Measurements from ENCODE around the gene RNF31. TPM values are rescaled to one million over a fixed set of nuclear protein-coding genes. Genes with fewer than 3 reads are reported as not detected.

Gene RNF31
- total and polyA plus RNA-seq, 2 of the 13 experiments (the other 11 are each of a cell fraction or from before 2014, with no cell fraction given), result 48.2 to 86.8 TPM

DNA sequence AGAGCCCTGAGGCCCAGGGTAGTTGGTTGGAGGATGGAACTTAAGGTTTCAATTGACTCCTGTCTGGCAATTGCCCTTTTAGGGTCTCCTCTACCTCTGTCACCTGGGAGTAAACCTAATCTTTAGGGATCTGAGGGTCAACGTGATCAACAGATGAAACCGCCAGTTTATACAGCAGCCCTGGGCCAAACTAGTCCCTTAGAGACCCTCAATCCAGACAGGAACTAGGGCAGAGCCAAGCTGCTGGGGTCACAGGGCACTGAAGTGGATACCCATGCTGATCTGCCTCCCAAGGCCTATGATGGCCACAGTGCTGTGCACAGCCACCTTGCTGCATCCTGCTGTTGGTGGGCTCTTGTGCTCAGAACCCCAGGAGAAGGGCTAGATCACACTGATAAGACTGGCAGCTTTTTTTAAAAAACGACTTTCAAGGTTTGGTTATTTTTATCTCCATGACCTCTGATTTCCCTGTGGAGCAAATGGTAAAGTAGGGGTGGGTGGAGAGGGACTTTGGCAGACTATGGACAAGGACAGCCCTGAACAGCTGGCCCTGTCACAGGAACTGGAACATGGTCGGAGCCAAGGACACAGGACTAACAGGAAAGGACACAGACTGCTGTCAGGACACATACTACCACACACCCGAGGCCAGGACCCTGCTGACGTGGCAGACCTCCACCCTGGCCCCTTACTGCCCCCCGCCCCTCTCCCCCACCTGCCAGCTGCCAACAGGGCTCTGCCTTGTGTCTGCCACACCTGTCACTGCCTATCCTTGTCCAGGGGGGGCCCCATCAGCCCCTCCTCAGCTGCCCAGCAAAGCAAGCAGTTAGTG, 16.4 kb upstream of the RNF31 start (continued):
- TF ChIP-seq KDM4B (CRISPR knock-in tag; IDR thresholded peaks at IDR 0.05) (peak; percentile 93), MBNL3 (CRISPR knock-in tag; conservative IDR thresholded peaks at IDR 0.05) (no peak), ZNF746 (CRISPR knock-in tag; IDR thresholded peaks at IDR 0.05) (no peak), NR2F6 (IDR thresholded peaks at IDR 0.05) (peak; percentile 62), NR2F6 (CRISPR knock-in tag; IDR thresholded peaks at IDR 0.05) (peak; percentile 75), NFATC3 (CRISPR knock-in tag; IDR thresholded peaks at IDR 0.05) (no peak), ZNF44 (CRISPR knock-in tag; IDR thresholded peaks at IDR 0.05) (peak; percentile 41; the same call in 1 of the 2 replicates), HMG20A (CRISPR knock-in tag; IDR thresholded peaks at IDR 0.05; ENCODE audit: borderline replicate concordance) (no peak), YEATS2 (CRISPR knock-in tag; IDR thresholded peaks at IDR 0.05; ENCODE audit: borderline replicate concordance) (peak; percentile 33; the same call in 1 of the 2 replicates), ZNF567 (CRISPR knock-in tag; IDR thresholded peaks at IDR 0.05; ENCODE audit: borderline replicate concordance) (peak; percentile 40; the same call in 1 of the 2 replicates), TBP (CRISPR knock-in tag; IDR thresholded peaks at IDR 0.05) (no peak), EZH2 (conservative IDR thresholded peaks at IDR 0.05; ENCODE audit: low read depth, low read length) (no peak), ZNF605 (CRISPR knock-in tag; IDR thresholded peaks at IDR 0.05) (peak; percentile 69; the same call in 1 of the 2 replicates), ZNF510 (CRISPR knock-in tag; IDR thresholded peaks at IDR 0.05; ENCODE audit: low read depth) (no peak), MAFG (CRISPR knock-in tag; IDR thresholded peaks at IDR 0.05) (no peak), ZNF326 (CRISPR knock-in tag; IDR thresholded peaks at IDR 0.05; ENCODE audit: borderline replicate concordance) (no peak), ZNF33A (CRISPR knock-in tag; IDR thresholded peaks at IDR 0.05; ENCODE audit: borderline replicate concordance) (no peak), HDAC2 (CRISPR knock-in tag; IDR thresholded peaks at IDR 0.05) (0 out of 2 replicates have a peak, but pooled peaks have one; percentile 24)
- TF ChIP-seq, protein P1, sequence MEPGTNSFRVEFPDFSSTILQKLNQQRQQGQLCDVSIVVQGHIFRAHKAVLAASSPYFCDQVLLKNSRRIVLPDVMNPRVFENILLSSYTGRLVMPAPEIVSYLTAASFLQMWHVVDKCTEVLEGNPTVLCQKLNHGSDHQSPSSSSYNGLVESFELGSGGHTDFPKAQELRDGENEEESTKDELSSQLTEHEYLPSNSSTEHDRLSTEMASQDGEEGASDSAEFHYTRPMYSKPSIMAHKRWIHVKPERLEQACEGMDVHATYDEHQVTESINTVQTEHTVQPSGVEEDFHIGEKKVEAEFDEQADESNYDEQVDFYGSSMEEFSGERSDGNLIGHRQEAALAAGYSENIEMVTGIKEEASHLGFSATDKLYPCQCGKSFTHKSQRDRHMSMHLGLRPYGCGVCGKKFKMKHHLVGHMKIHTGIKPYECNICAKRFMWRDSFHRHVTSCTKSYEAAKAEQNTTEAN (CRISPR knock-in tag; conservative IDR thresholded peaks at IDR 0.05), result no peak; the same call in 1 of the 2 replicates
- TF ChIP-seq, protein P2, sequence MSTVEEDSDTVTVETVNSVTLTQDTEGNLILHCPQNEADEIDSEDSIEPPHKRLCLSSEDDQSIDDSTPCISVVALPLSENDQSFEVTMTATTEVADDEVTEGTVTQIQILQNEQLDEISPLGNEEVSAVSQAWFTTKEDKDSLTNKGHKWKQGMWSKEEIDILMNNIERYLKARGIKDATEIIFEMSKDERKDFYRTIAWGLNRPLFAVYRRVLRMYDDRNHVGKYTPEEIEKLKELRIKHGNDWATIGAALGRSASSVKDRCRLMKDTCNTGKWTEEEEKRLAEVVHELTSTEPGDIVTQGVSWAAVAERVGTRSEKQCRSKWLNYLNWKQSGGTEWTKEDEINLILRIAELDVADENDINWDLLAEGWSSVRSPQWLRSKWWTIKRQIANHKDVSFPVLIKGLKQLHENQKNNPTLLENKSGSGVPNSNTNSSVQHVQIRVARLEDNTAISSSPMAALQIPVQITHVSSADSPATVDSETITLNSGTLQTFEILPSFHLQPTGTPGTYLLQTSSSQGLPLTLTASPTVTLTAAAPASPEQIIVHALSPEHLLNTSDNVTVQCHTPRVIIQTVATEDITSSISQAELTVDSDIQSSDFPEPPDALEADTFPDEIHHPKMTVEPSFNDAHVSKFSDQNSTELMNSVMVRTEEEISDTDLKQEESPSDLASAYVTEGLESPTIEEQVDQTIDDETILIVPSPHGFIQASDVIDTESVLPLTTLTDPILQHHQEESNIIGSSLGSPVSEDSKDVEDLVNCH (CRISPR knock-in tag; IDR thresholded peaks at IDR 0.05), result no peak
- TF ChIP-seq, protein P3, sequence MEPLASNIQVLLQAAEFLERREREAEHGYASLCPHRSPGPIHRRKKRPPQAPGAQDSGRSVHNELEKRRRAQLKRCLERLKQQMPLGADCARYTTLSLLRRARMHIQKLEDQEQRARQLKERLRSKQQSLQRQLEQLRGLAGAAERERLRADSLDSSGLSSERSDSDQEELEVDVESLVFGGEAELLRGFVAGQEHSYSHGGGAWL (CRISPR knock-in tag; IDR thresholded peaks at IDR 0.05), result no peak; the same call in 1 of the 2 replicates
- TF ChIP-seq, protein P4, sequence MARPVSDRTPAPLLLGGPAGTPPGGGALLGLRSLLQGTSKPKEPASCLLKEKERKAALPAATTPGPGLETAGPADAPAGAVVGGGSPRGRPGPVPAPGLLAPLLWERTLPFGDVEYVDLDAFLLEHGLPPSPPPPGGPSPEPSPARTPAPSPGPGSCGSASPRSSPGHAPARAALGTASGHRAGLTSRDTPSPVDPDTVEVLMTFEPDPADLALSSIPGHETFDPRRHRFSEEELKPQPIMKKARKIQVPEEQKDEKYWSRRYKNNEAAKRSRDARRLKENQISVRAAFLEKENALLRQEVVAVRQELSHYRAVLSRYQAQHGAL (CRISPR knock-in tag; IDR thresholded peaks at IDR 0.05; ENCODE audit: not compliant biosample characterization), result no peak
- TF ChIP-seq, protein P5, sequence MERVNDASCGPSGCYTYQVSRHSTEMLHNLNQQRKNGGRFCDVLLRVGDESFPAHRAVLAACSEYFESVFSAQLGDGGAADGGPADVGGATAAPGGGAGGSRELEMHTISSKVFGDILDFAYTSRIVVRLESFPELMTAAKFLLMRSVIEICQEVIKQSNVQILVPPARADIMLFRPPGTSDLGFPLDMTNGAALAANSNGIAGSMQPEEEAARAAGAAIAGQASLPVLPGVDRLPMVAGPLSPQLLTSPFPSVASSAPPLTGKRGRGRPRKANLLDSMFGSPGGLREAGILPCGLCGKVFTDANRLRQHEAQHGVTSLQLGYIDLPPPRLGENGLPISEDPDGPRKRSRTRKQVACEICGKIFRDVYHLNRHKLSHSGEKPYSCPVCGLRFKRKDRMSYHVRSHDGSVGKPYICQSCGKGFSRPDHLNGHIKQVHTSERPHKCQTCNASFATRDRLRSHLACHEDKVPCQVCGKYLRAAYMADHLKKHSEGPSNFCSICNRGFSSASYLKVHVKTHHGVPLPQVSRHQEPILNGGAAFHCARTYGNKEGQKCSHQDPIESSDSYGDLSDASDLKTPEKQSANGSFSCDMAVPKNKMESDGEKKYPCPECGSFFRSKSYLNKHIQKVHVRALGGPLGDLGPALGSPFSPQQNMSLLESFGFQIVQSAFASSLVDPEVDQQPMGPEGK (CRISPR knock-in tag; IDR thresholded peaks at IDR 0.05), result peak; percentile 90
- TF ChIP-seq, protein P6, sequence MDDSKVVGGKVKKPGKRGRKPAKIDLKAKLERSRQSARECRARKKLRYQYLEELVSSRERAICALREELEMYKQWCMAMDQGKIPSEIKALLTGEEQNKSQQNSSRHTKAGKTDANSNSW (CRISPR knock-in tag; IDR thresholded peaks at IDR 0.05; ENCODE audit: borderline replicate concordance), result no peak

All from HepG2 (cell line).